Muscle layer of duodenum (tissue), 2 donors: ENCODE data around the gene AKAP12.

Source experiments
- H3K27ac ChIP-seq: one replicate; pipeline ENCODE4 v1.7.0; 2013; ENCODE audit warnings: mild to moderate bottlenecking, low read length
- H3K27me3 ChIP-seq: one replicate; pipeline ENCODE4 v1.7.0; 2013; ENCODE audit warnings: low read depth, mild to moderate bottlenecking, control low read depth, low read length
- H3K36me3 ChIP-seq, 2 donors: one replicate each; pipeline ENCODE4 v1.7.0; 2013; ENCODE audit warnings: low read length in 2 of 2, control low read depth in 1 of 2, mild to moderate bottlenecking in 1 of 2; ENCODE audit not compliant: insufficient read depth in 2 of 2, control insufficient read depth in 1 of 2
- H3K4me1 ChIP-seq, 2 donors: one replicate each; pipeline ENCODE4 v1.7.0; 2013; ENCODE audit warnings: low read length in 2 of 2, mild to moderate bottlenecking in 2 of 2, control low read depth in 1 of 2, moderate library complexity in 1 of 2; ENCODE audit not compliant: insufficient read depth in 2 of 2, control insufficient read depth in 1 of 2
- H3K4me3 ChIP-seq, 2 donors: one replicate each; pipeline ENCODE4 v1.7.0; 2013; ENCODE audit warnings: low read length in 2 of 2, low read depth in 1 of 2, mild to moderate bottlenecking in 1 of 2
- H3K9me3 ChIP-seq, 2 donors: one replicate each; pipeline ENCODE4 v1.7.0; 2013; ENCODE audit warnings: low read length in 2 of 2, control low read depth in 1 of 2, mild to moderate bottlenecking in 1 of 2; ENCODE audit not compliant: control insufficient read depth in 1 of 2
- donor health status: healthy.

The AKAP12 gene

GRCh38 chr6:151240791-151241642 is 1.2 kb downstream of the AKAP12 start:
- Histone ChIP-seq H3K27me3 (no peaks in the 10 kb centered on the region), H3K4me3 (peak overlapping the region; percentile 87 to 94), H3K36me3 (no peaks in the 10 kb centered on the region), H3K27ac (peak overlapping the region; percentile 85), H3K4me1 (peaks cover 0 to 3% of the 10 kb centered on the region in 2 donors), H3K9me3 (no peaks in the 10 kb centered on the region)

DNA sequence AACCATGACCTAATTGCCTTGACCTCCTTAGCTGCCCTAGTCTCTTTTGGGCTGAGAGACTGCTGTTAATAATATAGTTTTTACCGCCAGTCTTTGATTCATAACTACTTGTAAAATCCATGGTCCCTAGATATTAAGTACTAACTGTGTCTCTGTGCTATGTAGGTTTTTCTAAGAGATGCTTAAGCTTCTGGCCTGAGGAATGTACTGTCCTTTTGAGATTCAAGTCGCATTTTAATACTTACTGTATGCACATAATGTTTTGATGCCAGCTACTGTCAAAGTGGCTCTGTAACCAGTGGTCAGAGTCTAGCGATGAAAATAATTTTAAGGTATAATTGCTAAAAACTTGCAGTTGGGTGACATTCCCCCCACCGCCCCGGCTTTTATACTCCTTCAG is 2.1 kb downstream of the AKAP12 start:
- H3K36me3 ChIP-seq = no peaks in the 10 kb centered on the region
- H3K4me3 ChIP-seq = peak overlapping the region; percentile 87 to 94
- H3K4me1 ChIP-seq = peaks cover 0 to 3% of the 10 kb centered on the region in 2 donors
- H3K9me3 ChIP-seq = no peaks in the 10 kb centered on the region
- peak overlapping the region; percentile 85 for H3K27ac ChIP-seq
- H3K27me3 ChIP-seq = no peaks in the 10 kb centered on the region

DNA sequence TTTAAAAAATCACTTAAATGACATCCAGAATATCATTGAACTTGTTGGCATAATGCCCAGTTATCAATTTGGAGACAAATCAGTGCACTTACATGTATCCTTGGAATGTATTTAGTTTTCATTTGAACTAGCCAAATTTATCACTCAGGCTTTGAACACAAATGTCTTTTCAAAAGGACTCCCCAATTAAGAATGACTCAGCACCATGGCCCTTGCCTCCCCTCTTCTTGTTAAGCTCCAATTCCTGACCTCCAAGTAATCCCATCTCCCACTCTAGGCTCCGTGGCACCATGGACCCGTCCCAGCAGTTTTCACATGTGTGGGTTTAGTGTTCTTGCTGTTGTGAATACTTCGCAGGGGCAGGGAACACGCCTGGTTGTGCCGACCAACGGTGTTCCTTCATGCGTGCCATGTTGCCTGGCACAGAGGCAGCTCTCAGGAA is 2.7 kb downstream of the AKAP12 start:
- Histone ChIP-seq H3K4me3 (peak overlapping the region; percentile 87 to 94), H3K27ac (peak overlapping the region; percentile 85), H3K9me3 (no peaks in the 10 kb centered on the region), H3K4me1 (peaks cover 0 to 7% of the 10 kb centered on the region in 2 donors), H3K27me3 (no peaks in the 10 kb centered on the region), H3K36me3 (no peaks in the 10 kb centered on the region)

DNA sequence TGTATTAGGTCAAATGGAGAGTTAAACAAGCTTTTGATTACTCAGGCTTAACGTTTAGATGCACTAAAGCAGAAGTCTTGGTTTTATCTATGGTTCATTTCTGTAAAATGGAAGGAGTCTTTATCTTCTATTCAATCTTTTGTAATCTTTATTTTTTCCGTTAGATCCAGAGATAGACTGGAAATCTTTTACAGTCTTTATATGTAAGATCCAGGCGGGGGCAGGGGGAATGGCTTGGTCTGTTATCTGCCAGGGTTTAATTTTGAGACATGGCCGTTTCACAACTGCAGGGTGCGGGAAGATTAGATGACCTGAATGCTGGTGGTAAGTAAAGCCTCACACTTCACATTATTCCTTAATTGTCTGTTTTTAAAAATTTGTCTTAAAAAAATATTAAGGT is 3.7 kb downstream of the AKAP12 start:
- peak overlapping the region; percentile 87 to 94 for H3K4me3 ChIP-seq
- peak overlapping the region; percentile 85 for H3K27ac ChIP-seq
- H3K4me1 ChIP-seq = peaks cover 0 to 7% of the 10 kb centered on the region in 2 donors
- H3K9me3 ChIP-seq = no peaks in the 10 kb centered on the region
- no peaks in the 10 kb centered on the region for H3K27me3 ChIP-seq
- no peaks in the 10 kb centered on the region for H3K36me3 ChIP-seq

DNA sequence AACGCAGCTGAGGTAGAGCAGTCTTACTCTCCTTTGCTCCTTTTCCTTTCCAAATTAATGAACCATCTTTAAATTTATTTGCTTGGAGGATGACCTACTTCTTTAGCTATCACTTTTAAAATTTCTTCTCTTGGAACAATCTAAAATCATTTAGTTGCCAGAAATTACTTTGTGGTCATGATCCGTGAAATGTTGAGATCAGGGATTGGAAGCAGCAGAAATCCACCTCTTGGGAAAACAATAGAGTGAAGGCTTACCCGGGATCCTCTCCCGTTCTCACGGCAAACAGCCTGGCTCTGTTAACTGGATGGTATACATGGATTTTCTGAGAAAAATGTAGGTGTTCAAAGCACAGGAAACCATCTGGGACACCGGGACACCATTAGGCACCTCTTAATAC is 7.7 kb downstream of the AKAP12 start:
- H3K9me3 ChIP-seq = no peaks in the 10 kb centered on the region
- no peaks in the 10 kb centered on the region for H3K36me3 ChIP-seq
- no peaks in the 10 kb centered on the region for H3K27me3 ChIP-seq
- H3K27ac ChIP-seq = peak overlapping the region; percentile 56
- no peak overlapping the region for H3K4me3 ChIP-seq
- H3K4me1 ChIP-seq = peaks cover 0 to 7% of the 10 kb centered on the region in 2 donors

DNA sequence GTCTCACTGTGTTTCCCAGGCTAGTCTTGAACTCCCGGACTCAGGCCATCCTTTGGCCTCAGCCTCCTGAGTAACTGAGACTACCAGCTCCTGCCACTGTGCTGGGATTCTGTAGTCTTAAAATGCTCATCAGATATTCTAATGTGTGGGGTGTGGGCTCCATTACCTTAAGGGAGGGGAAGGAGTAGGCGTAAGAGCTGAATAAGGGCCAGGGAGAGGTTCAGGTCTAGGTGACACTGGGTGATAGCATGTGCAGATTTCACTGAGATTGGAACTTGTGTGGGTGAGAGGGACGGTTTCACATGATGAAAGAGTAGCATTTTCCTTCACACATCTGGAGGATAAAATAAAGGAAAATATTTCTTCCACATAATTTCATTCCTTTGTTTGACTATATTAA is 8.5 kb downstream of the AKAP12 start:
- Histone ChIP-seq H3K27me3 (no peaks in the 10 kb centered on the region), H3K4me1 (peaks cover 0 to 7% of the 10 kb centered on the region in 2 donors), H3K9me3 (no peaks in the 10 kb centered on the region), H3K36me3 (no peaks in the 10 kb centered on the region), H3K27ac (no peak overlapping the region), H3K4me3 (no peak overlapping the region)

DNA sequence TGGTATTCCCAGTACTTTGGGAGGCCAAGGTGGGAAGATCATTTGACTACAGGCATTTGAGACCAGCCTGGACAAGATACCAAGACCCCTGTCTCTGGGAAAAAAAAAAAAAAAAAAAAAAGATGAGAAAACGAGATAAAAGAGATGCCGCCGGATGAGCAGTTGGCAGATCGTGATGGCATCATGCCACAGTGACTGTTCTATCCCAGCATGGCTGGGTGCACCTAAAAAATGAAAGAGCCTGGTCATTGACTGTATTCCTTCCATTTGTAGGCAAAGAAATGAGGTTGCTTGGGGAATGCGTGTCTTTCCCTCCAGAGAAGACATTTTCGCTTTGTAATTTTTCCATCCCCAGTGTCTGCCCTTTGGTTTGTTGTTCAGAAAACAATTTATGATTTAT is 12.9 kb downstream of the AKAP12 start:
- Histone ChIP-seq H3K27ac (no peak overlapping the region), H3K4me1 (peaks cover 0 to 21% of the 10 kb centered on the region in 2 donors), H3K4me3 (no peak overlapping the region), H3K36me3 (no peaks in the 10 kb centered on the region), H3K27me3 (no peaks in the 10 kb centered on the region), H3K9me3 (no peaks in the 10 kb centered on the region)

- Histone ChIP-seq H3K27me3 (no peaks in the 10 kb centered on the region), H3K4me3 (peak overlapping the region in 1 of 2 donors; percentile 10), H3K27ac (no peak overlapping the region), H3K9me3 (no peaks in the 10 kb centered on the region), H3K4me1 (peaks cover 0 to 31% of the 10 kb centered on the region in 2 donors), H3K36me3 (no peaks in the 10 kb centered on the region)
Measured at GRCh38 chr6:151254451-151255081, 14.8 kb downstream of the AKAP12 start.

DNA sequence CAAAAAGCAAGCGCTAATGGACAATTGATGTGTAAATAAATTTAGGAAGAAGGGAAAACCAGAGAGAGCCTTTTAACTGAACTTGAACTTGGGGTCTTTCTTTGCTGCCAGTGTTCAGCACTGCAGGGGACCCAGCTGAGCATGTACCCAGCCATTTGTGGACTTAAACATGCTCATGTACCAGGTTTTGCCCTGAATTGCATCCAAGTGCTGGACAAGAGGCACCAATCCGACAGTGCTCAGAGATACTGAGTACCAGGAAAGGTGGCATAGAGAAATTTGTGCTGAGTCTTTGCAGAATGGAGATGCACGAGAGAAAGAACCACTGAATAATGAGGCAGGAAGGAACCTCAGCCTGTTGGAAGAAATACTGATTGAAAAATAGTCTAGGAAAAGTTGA is 16.0 kb downstream of the AKAP12 start:
- Histone ChIP-seq H3K9me3 (no peaks in the 10 kb centered on the region), H3K36me3 (no peaks in the 10 kb centered on the region), H3K4me3 (no peak overlapping the region), H3K4me1 (peaks cover 0 to 39% of the 10 kb centered on the region in 2 donors), H3K27ac (no peak overlapping the region), H3K27me3 (no peaks in the 10 kb centered on the region)

GRCh38 chr6:151257985-151258445 is 18.2 kb downstream of the AKAP12 start:
- Histone ChIP-seq H3K36me3 (no peaks in the 10 kb centered on the region), H3K27ac (peak overlapping the region; percentile 27), H3K4me3 (peak overlapping the region in 1 of 2 donors; percentile 21), H3K9me3 (no peaks in the 10 kb centered on the region), H3K27me3 (no peaks in the 10 kb centered on the region), H3K4me1 (peaks cover 0 to 53% of the 10 kb centered on the region in 2 donors)

GRCh38 chr6:151260205-151260604 is 20.4 kb downstream of the AKAP12 start:
- H3K27ac ChIP-seq = no peak overlapping the region
- peaks cover 0 to 49% of the 10 kb centered on the region in 2 donors for H3K4me1 ChIP-seq

More at GRCh38 chr6:151260205-151260604, 20.4 kb downstream of the AKAP12 start:
- H3K36me3 ChIP-seq = no peaks in the 10 kb centered on the region
- H3K27me3 ChIP-seq = no peaks in the 10 kb centered on the region
- no peak overlapping the region for H3K4me3 ChIP-seq
- H3K9me3 ChIP-seq = no peaks in the 10 kb centered on the region
